LNCAP (cell line): Measurements from ENCODE around the gene GIMAP6.

Source experiments
- CTCF ChIP-seq: fragments of 450-650 bp; IDR thresholded peaks from 2 replicates; pipeline ENCODE4 v1.5.1; 2017; ENCODE audit warnings: mild to moderate bottlenecking

The GIMAP6 gene

GRCh38 chr7:150645259-150646020, 13.3 kb upstream of the GIMAP6 start:
- no peak for TF ChIP-seq CTCF

- TF ChIP-seq CTCF, result no peak
These were observed 10.7 kb upstream of the GIMAP6 start for GRCh38 chr7:150642926-150643325.

- TF ChIP-seq CTCF, result no peak
These were observed 9.7 kb upstream of the GIMAP6 start for GRCh38 chr7:150641854-150642253.

GRCh38 chr7:150633926-150634325, 1.7 kb upstream of the GIMAP6 start:
- TF ChIP-seq CTCF, result no peak

GRCh38 chr7:150631084-150631826, 930 bp downstream of the GIMAP6 start:
- no peak for TF ChIP-seq CTCF

GRCh38 chr7:150629347-150629746, 2.8 kb downstream of the GIMAP6 start:
- no peak for TF ChIP-seq CTCF

GRCh38 chr7:150627959-150628358, 4.2 kb downstream of the GIMAP6 start:
- TF ChIP-seq CTCF, result no peak
